HCT116 (cell line): Measurements from ENCODE around the gene SLMAP. TPM values are rescaled to one million over a fixed set of nuclear protein-coding genes. Genes with fewer than 3 reads are reported as not detected.

Experiments used
- ATAC-seq: fragments of 200-7000 bp; cut with Tn5 transposase; 2 replicates; pipeline ENCODE4 v1.9.1; 2020; ENCODE audit warnings: mild to moderate bottlenecking, moderate library complexity
- BruUV-seq: library from RNA; stranded (reverse); fragments of 400-500 nt; replicated peaks from 2 replicates; lab custom pipeline; 2021; lab: Mats Ljungman, UMichigan
- CTCF ChIA-PET: fragments of 300-600 bp; sonication (Branson Sonifier 250); formaldehyde crosslinking; loops from one replicate; lab custom pipeline; 2021; ENCODE audit warnings: antibody characterized with exemption; lab: Charles Lee
- POLR2A ChIA-PET: fragments of 300-600, 350-600 bp; sonication (Branson Sonifier 250); formaldehyde crosslinking; loops from one replicate; lab custom pipeline; 2021; ENCODE audit warnings: antibody characterized with exemption; lab: Charles Lee
- RAD21 ChIA-PET, 2 experiments: fragments of 300-600 bp; sonication (Branson Sonifier 250); formaldehyde crosslinking; loops; one replicate each; lab custom pipeline; 2023; ENCODE audit warnings: low total read pairs in 2 of 2; ENCODE audit not compliant: uncharacterized antibody in 2 of 2, unreplicated experiment in 2 of 2, low non-redundant PET in 1 of 2; lab: Charles Lee
- DNase-seq: peaks from one replicate; pipeline ENCODE4 v3.0.0-alpha.2; 2010; ENCODE audit warnings: low read depth, low spot score
- H2AFZ ChIP-seq: fragments of 200-600 bp; shearing (Covaris generic), sonication (generic); 2 replicates; pipeline ENCODE4 v1.6.1; 2017; ENCODE audit warnings: low read depth, mixed run types, mixed read lengths, antibody characterized with exemption, low read length; ENCODE audit not compliant: poor library complexity, severe bottlenecking
- H3K27ac ChIP-seq: 2 replicates; pipeline ENCODE4 v1.5.1; 2012; ENCODE audit warnings: low read depth, low read length
- H3K27me3 ChIP-seq: fragments of 200-600 bp; sonication (generic); 2 replicates; pipeline ENCODE4 v1.6.1; 2016; ENCODE audit warnings: mixed run types, low read length, mixed read lengths; ENCODE audit not compliant: insufficient read depth
- H3K36me3 ChIP-seq, 2 experiments: fragments of 200-500 bp in 1 of 2; fragments of 200-600 bp in 1 of 2; sonication (Bioruptor generic) in 1 of 2; sonication (generic) in 1 of 2; 2 replicates each; pipeline versions ENCODE4 v1.5.1 to v1.6.1; 2014 to 2016; ENCODE audit warnings: low read length in 2 of 2, inconsistent platforms in 1 of 2, mixed read lengths in 1 of 2, mixed run types in 1 of 2; ENCODE audit not compliant: insufficient read depth in 2 of 2, control insufficient read depth in 1 of 2
- H3K4me1 ChIP-seq, 2 experiments: fragments of 200-600 bp in 1 of 2; sonication (generic) in 1 of 2; 2 replicates each; pipeline versions ENCODE4 v1.5.1 to v1.6.1; 2012 to 2017; ENCODE audit warnings: low read length in 2 of 2, inconsistent platforms in 1 of 2, mild to moderate bottlenecking in 1 of 2, mixed read lengths in 1 of 2, mixed run types in 1 of 2, moderate library complexity in 1 of 2; ENCODE audit not compliant: insufficient read depth in 2 of 2, control insufficient read depth in 1 of 2
- H3K4me2 ChIP-seq: fragments of 200-600 bp; sonication (generic); 2 replicates; pipeline ENCODE4 v1.6.1; 2017; ENCODE audit warnings: mixed run types, low read length, mixed read lengths
- H3K4me3 ChIP-seq, 2 experiments: fragments of 200-600 bp in 1 of 2; sonication (generic) in 1 of 2; replicated peaks in 1 of 2; 2 replicates each; pipeline ENCODE4 v1.5.1; 2011 to 2016; ENCODE audit warnings: low read length in 2 of 2, control low read depth in 1 of 2, low read depth in 1 of 2, mild to moderate bottlenecking in 1 of 2, mixed read lengths in 1 of 2, mixed run types in 1 of 2
- H3K79me2 ChIP-seq: fragments of 200-600 bp; sonication (generic); 2 replicates; pipeline ENCODE4 v1.6.1; 2017; ENCODE audit warnings: mild to moderate bottlenecking, mixed run types, low read length, moderate library complexity, mixed read lengths; ENCODE audit not compliant: insufficient read depth
- H3K9ac ChIP-seq: fragments of 200-600 bp; sonication (generic); 2 replicates; pipeline ENCODE4 v1.6.1; 2016; ENCODE audit warnings: low read length, mixed read lengths
- H3K9me2 ChIP-seq: fragments of 200-600 bp; sonication (generic), shearing (Covaris generic); 2 replicates; pipeline ENCODE4 v1.6.1; 2017; ENCODE audit warnings: mixed run types, mild to moderate bottlenecking, moderate library complexity; ENCODE audit not compliant: insufficient read depth
- H3K9me3 ChIP-seq, 2 experiments: fragments of 200-500 bp in 1 of 2; fragments of 200-600 bp in 1 of 2; sonication (Bioruptor generic) in 1 of 2; sonication (generic) in 1 of 2; 2 replicates each; pipeline ENCODE4 v1.6.1; 2014 to 2017; ENCODE audit warnings: low read length in 2 of 2, mixed read lengths in 2 of 2, inconsistent platforms in 1 of 2, low read depth in 1 of 2, mild to moderate bottlenecking in 1 of 2, mixed run types in 1 of 2, moderate library complexity in 1 of 2; ENCODE audit not compliant: control insufficient read depth in 1 of 2, insufficient read depth in 1 of 2
- H4K20me1 ChIP-seq: fragments of 200-600 bp; sonication (generic), shearing (Covaris generic); 2 replicates; pipeline ENCODE4 v1.6.1; 2017; ENCODE audit warnings: mixed run types, mild to moderate bottlenecking, moderate library complexity; ENCODE audit not compliant: insufficient read depth
- CTCF ChIP-seq, 3 experiments: fragments of 200-600 bp in 1 of 3; sonication (generic) in 1 of 3; IDR thresholded peaks in 2 of 3; conservative IDR thresholded peaks in 1 of 3; 2 replicates each; pipeline ENCODE4 v1.5.1; 2012 to 2017; ENCODE audit warnings: low read depth in 2 of 3, low read length in 2 of 3, antibody characterized with exemption in 1 of 3, borderline replicate concordance in 1 of 3, control low read depth in 1 of 3, mild to moderate bottlenecking in 1 of 3, mixed read lengths in 1 of 3, mixed run types in 1 of 3, moderate library complexity in 1 of 3; ENCODE audit not compliant: insufficient read depth in 1 of 3
- FOSL1 ChIP-seq: IDR thresholded peaks from 2 replicates; pipeline ENCODE4 v1.6.1; 2012; ENCODE audit warnings: low read depth
- JUND ChIP-seq: IDR thresholded peaks from 2 replicates; pipeline ENCODE4 v1.6.1; 2012
- POLR2A ChIP-seq: IDR thresholded peaks from 2 replicates; pipeline ENCODE4 v1.7.0; 2011; ENCODE audit warnings: borderline replicate concordance; ENCODE audit not compliant: insufficient read depth, insufficient read length; ENCODE audit errors: extremely low read depth
- POLR2AphosphoS5 ChIP-seq: IDR thresholded peaks from 2 replicates; pipeline ENCODE4 v1.6.1; 2011; ENCODE audit warnings: mild to moderate bottlenecking, low read depth, low read length, moderate library complexity
- RAD21 ChIP-seq: IDR thresholded peaks from 2 replicates; pipeline ENCODE4 v1.6.1; 2012; ENCODE audit warnings: low read depth, mild to moderate bottlenecking
- REST ChIP-seq: IDR thresholded peaks from 2 replicates; pipeline ENCODE4 v1.6.1; 2012; ENCODE audit warnings: low read depth
- ZBTB33 ChIP-seq: IDR thresholded peaks from 2 replicates; pipeline ENCODE4 v1.6.1; 2011; ENCODE audit warnings: mild to moderate bottlenecking, low read length, moderate library complexity; ENCODE audit not compliant: insufficient replicate concordance; ENCODE audit errors: extremely low read depth
- intact Hi-C: fragments of 100-400 bp; cut with micrococcal nuclease; formaldehyde crosslinking; loops from 2 replicates; pipeline ENCODE4 v1.10.0; 2022
- total RNA-seq: library from RNA; stranded (reverse); gene quantifications from one replicate; pipeline ENCODE4 v1.2.1, GENCODE V29; 2021; ENCODE audit not compliant: unreplicated experiment

The SLMAP gene
- total RNA-seq, 1 experiment from 2014 or later = 81.0 TPM

- CTCF ChIA-PET = interaction anchor here (1.7 kb wide), 1 partner anchor 13 kb away, joined by 3 read pairs; no protein-coding TSS in a partner anchor
- BruUV-seq = no TSS peak
- H4K20me1 ChIP-seq = 0 out of 2 replicates have a peak, but pooled peaks cover 4% of the 10 kb centered on the region
- no peaks in the 10 kb centered on the region for H3K9me2 ChIP-seq
- POLR2A ChIA-PET = no interaction called here
- RAD21 ChIA-PET = no interaction called here
- no peaks in the 10 kb centered on the region for H3K27me3 ChIP-seq
- peak overlapping the region; percentile 12; the same call in 1 of the 2 replicates for H3K4me2 ChIP-seq
- no peaks in the 10 kb centered on the region for H3K79me2 ChIP-seq
- H3K9ac ChIP-seq = no peak overlapping the region
- intact Hi-C loops = no loop called here
- H3K4me1 ChIP-seq = peaks cover 6 to 8% of the 10 kb centered on the region in 2 experiments
- H2AFZ ChIP-seq = no peak overlapping the region
- H3K27ac ChIP-seq = no peak overlapping the region
- ATAC-seq = peak; percentile 74
- peak; percentile 27 for DNase-seq
- no peak overlapping the region for H3K4me3 ChIP-seq
- H3K36me3 ChIP-seq = peaks cover 15 to 22% of the 10 kb centered on the region in 2 experiments; a peak in 3 of 4 replicates
- no peak for TF ChIP-seq POLR2A
- no peak for TF ChIP-seq ZBTB33
- peak; percentile 43 to 72 (median 65); a peak in 5 of 6 replicates for TF ChIP-seq CTCF (IDR thresholded peaks at IDR 0.05 in 2 of 3, conservative IDR thresholded peaks at IDR 0.05 in 1 of 3; ENCODE audit: borderline replicate concordance in 1 of 3, insufficient read depth in 1 of 3, low read depth in 2 of 3, low read length in 2 of 3)
- TF ChIP-seq REST = no peak
- TF ChIP-seq RAD21 = peak; percentile 58
- TF ChIP-seq POLR2AphosphoS5 = no peak
- no peak for TF ChIP-seq FOSL1
- no peak for TF ChIP-seq JUND
- H3K9me3 ChIP-seq = no peaks in the 10 kb centered on the region
Observed at GRCh38 chr3:57910990-57911389, 154.9 kb downstream of the SLMAP start.
